GM21423 (cell line): ENCODE data around the gene NUAK1.

Experiments used
- ATAC-seq: cut with Tn5 transposase; IDR thresholded peaks from one replicate; pipeline ENCODE4 v1.9.1; 2021; ENCODE audit warnings: mild to moderate bottlenecking, moderate library complexity; ENCODE audit not compliant: unreplicated experiment

NUAK1 gene

DNA sequence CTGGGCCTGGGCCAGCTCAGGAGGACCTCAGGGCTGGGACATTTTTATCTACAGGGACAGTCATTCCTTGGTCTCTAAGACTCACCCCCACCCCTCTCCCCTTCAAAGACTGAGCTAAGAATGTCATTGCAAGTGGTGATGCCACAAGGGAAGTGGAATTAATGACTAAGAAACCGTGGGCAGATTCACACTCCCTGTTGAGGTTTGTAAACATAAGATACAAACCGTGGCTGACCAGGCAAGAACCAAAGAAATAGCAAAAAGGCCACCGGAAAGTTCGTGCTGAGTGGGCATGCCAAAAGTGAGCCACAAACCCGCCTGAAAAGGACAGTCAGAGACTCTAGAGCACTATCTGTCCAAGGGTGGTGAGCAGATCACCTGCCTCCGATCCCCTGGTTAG is 25.7 kb downstream of the NUAK1 start:
- no peak for ATAC-seq

GRCh38 chr12:106112145-106112821 is 26.5 kb downstream of the NUAK1 start:
- no peak for ATAC-seq

DNA sequence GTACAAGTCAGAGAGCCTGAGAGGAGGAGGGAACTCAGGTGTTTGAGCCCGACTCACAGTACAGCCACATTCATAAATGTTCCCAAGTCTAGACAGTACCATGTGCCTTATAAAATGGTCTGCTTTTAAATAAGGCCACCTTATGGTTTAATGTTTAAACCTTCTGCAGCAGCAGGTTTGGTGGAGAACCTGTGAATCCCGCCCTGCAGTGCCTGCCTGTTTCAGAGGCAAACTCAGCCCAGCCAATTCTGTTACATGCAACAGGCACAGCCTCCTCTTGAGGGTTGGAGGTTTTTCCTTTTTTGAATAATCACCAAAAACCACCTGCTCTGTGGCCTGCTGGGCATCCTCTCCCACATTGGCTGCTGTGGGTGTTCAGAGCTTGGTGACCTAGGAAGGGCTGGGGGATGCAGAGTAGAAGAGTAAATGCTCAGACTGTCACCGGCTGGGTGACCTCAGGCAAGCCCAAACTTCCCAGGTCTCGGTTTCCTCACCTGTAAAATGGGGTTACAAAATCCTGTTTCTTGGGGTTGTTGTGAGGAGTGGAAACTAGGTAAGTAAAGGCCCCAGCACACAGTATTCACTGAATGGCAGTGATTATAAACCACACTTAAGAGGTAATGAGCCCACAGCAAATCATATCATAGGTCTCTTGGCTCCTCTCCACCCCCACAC is 28.0 kb downstream of the NUAK1 start:
- ATAC-seq = no peak

- ATAC-seq = no peak
These were observed 29.4 kb downstream of the NUAK1 start for GRCh38 chr12:106109168-106109910.

GRCh38 chr12:106108185-106108835 is 30.4 kb downstream of the NUAK1 start:
- ATAC-seq = no peak

DNA sequence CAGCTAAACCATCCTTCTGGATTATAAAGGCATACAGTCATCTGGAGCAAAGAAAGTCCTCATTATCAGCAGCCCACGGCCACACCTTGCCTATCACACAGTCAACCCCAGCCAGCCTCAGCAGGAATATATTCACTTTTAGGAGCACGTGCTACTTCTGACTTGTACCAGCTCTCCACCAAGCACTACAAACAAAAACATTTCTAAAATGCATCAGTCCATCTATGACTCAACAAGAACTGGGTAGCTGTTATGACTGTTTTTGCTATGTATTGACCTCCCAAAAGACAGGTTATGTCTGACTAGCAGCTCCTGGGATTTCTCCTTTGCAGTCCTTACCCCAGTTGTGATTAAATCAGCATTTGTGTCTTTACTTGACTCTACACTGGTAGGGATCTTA is 31.2 kb downstream of the NUAK1 start:
- no peak for ATAC-seq

- no peak for ATAC-seq
These were observed 31.9 kb downstream of the NUAK1 start for GRCh38 chr12:106106892-106107291.

DNA sequence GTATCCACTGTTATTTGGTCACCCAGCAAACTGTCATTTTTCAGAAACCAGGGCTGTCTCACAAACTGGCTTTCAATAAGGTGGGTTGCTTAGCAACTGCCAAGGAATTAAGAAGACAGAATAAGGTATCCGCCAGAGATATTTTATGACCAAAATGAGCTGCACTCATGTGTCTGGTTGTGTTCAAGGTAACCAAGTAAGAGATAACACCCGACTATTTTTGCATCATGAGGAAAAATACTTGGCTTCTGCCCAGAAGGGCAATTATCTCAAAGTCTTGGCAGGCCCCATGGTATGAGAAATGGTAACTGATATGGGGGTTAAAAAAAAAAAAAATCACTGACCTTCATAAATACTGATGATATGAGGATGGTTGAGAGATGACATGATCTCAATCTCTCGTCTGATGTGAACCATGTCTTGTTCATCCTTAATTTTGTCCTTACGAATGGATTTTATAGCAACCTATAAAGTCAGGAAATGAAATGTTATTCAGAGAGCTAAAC is 32.6 kb downstream of the NUAK1 start:
- no peak for ATAC-seq

- no peak for ATAC-seq
These were observed 37.0 kb downstream of the NUAK1 start for GRCh38 chr12:106101803-106102202.

- no peak for ATAC-seq
These were observed 40.0 kb downstream of the NUAK1 start for GRCh38 chr12:106098691-106099200.

DNA sequence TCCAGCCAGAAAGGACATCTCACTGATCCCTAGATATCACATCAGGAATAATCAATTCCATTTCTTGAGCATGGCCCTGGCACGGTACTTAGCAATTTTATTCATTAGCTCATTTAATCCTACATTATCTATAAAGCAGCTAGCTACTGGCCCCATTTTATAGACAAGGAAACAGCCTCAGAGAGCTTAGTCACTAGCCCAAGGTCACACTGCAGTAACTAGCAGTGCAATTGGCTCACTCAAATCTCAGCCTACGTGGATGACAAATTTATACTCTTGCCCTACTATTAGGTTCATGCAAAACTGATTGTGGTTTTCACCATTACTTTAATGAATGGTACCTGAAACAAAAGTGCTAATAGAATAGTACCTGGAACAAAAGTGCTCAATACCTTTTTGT is 41.7 kb downstream of the NUAK1 start:
- no peak for ATAC-seq

DNA sequence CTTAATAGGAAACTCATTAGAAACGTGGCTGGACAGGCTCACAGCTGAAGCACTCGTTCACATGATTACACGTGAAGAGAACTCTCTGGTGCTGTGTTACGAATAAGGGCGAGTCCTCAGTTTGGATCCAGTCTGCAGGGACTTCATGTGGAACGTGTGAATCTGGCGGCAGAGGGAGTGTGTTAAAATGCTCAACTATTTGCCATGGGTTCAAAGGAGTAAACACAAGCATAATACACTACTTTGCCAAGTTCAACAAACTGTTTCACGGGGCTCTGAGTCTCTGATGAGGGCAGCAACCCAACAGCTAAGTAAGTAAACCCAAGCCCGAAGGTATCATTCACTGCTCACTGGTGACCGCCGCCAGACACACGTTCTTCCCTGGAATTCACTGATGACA is 42.4 kb downstream of the NUAK1 start:
- no peak for ATAC-seq

- ATAC-seq = no peak
These were observed 44.5 kb downstream of the NUAK1 start for GRCh38 chr12:106094304-106094703.

DNA sequence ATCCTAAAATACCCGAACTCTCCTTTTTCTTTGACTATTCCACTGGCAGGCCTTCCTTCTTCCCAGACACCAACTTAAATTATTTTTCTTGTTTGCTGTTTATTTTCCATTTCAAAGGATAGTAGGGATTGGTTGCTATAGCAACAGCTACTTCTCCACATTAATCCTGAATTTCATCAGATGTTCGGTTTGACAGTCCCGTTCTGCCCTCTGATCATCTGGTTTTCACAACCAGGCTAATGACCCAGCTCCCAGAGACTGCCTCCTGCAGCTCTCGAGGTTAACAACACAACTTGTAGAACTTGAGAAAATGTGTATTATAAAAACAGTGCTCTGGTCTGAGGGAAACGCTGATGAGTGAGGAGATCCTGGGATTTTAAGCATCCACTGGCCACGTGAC is 45.5 kb downstream of the NUAK1 start:
- no peak for ATAC-seq

DNA sequence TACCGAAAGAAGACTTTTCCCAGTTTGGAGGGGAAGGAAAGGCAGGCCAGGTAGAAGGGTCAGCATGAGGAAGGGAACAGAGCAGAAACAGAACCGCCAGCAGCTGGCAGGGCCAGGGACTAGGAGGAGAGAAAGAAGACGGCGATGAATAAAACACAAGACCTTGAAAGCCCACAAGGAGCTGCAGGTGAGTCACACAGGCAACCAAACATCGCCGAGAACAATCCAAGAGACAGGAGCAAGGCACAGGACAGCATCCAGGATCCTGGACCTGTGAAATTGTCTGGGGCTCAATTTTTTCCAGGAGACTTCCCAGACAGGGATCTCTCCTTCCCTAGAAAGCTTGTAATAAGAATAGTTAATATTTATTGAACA is 47.3 kb downstream of the NUAK1 start:
- no peak for ATAC-seq

DNA sequence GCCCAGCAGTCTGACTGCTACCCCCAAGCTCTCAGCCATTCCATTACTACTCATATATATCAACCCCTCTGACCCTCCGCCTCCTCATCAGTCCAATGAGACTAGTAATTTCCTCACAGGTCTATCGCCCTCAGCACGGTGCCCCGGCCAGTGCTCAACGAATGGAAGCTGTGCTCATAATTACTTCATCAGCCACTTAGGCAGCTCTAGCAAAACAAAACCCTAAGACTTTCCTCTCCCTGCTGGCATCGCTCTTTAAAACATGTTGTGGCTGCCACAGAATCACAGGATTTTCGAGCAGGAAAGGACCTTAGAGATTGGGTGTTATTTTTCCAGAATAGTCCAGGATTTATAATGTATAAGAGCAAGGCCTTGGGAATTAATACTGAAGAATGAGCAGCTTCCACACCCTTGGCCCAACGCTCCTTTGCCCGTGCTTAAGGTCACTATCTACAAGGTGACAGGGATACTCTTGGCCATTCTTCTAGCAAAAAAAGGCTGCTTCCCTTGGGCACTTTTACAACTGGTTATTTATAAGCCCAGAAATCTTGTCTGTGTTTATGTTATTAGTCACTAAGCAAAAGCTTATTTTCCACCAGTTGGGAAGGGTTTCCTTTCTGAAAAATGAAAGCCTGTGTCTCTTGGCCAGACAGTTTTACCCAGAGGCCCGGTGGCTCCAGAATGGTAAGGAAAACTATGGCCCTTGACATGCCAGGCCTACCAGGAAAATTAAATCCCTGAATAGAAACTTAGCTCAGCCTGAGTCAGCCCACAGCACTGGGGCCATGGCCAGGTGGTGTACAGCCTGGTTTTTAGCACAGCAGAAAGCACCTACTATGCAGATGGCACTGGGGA is 47.9 kb downstream of the NUAK1 start:
- no peak for ATAC-seq

GRCh38 chr12:106089935-106090334 is 48.8 kb downstream of the NUAK1 start:
- no peak for ATAC-seq

DNA sequence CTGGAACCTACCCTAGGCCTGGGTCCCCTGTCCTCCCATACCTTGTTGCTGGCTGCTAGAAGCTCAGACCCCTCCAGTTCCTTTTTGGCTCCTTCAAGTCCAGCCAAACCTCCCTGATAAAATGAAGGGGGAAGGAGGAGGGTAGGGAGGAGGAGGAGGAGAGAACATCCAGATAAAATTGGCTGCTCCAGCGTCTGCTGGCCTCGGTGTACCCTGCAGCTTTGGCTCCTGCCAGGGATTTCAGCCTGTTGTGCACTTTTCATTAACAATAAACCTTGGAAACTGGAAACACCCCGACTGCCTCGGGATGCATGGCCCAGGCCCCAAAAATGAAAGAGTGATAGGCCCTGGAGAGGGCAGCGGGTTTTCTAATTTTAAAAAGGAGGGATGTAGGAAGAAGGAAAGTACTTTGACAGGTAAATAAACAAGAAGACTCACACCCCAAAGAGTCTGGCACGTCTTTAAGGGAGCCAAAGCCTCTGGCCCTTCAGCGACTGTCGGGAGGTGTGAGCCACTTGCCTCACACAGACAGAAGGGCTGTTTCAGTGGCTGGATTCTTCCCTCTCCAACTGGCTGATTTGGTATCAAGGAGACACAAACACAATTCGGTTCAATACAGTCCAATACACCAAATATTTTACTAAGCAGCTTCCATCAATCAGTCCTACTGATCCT is 49.8 kb downstream of the NUAK1 start:
- no peak for ATAC-seq

DNA sequence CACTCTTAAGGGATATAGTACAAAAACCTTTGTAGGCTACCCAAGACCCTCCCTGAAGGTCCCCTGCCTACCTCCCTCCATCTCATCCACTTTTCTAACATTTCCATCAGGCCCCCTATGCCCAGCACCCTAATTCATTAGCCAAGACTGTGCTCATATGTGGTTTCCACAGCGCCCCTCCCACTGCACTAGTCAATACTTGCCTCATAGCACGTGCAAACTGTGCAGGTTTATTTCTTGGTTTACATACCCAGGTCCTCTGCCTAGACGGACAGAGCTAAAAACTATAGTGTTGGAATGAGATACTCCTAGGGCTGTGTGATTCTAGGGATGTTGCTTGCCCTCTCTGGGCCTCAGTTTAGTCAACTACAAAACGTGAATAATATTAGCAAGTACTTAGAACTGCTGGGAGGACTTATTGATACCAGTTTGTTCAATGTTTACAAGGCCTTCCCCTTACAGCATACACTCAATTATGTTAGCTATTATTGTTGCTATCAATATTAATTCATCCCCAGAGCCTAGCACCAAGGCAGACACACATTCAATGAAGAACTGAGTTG is 50.4 kb downstream of the NUAK1 start:
- ATAC-seq = no peak
